HEK293 (cell line): Measurements from ENCODE around the gene WTAP.

ENCODE experiments used
- CTCF ChIA-PET: fragments of 350-600 bp; formaldehyde crosslinking; extraction: SDS; loops from one replicate; lab custom pipeline; 2021; ENCODE audit warnings: antibody characterized with exemption; lab: Yijun Ruan, JAX
- POLR2A ChIA-PET: fragments of 300-600 bp; formaldehyde crosslinking; extraction: SDS; loops from one replicate; lab custom pipeline; 2020; ENCODE audit warnings: antibody characterized with exemption, inconsistent platforms; lab: Yijun Ruan, JAX
- H3K27ac ChIP-seq: fragments of 200-500 bp; sonication (Bioruptor generic); 2 replicates; pipeline ENCODE4 v1.5.1; 2014; ENCODE audit warnings: low read depth, low read length, control low read depth, inconsistent platforms; ENCODE audit errors: extremely low read depth
- H3K36me3 ChIP-seq, 2 experiments: fragments of 200-500 bp in 1 of 2; sonication (Bioruptor generic) in 1 of 2; 1 replicate in 1 of 2; 2 replicates in 1 of 2; pipeline ENCODE4 v1.5.1; 2014 to 2017; ENCODE audit warnings: inconsistent platforms in 2 of 2, low read length in 2 of 2; ENCODE audit not compliant: control insufficient read depth in 2 of 2, insufficient read depth in 1 of 2
- H3K4me1 ChIP-seq: fragments of 200-500 bp; sonication (Bioruptor generic); 2 replicates; pipeline ENCODE4 v1.5.1; 2014; ENCODE audit warnings: mild to moderate bottlenecking, low read length, inconsistent platforms; ENCODE audit not compliant: control insufficient read depth, insufficient read depth
- H3K4me3 ChIP-seq: 2 replicates; pipeline ENCODE4 v1.5.1; 2011; ENCODE audit warnings: low read depth, mild to moderate bottlenecking, control low read depth, low read length, moderate library complexity
- H3K9me3 ChIP-seq: fragments of 200-500 bp; sonication (Bioruptor generic); 2 replicates; pipeline ENCODE4 v1.5.1; 2014; ENCODE audit warnings: low read depth, low read length, inconsistent platforms; ENCODE audit not compliant: control insufficient read depth, insufficient read depth
- BCL11B ChIP-seq: fragments of 450-650 bp; formaldehyde crosslinking; IDR thresholded peaks from 2 replicates; pipeline ENCODE4 v1.5.1; 2016; ENCODE audit warnings: low read depth, missing biosample characterization, missing genetic modification characterization
- FEZF1 ChIP-seq: fragments of 450-650 bp; formaldehyde crosslinking; IDR thresholded peaks from 2 replicates; pipeline ENCODE4 v1.5.1; 2016; ENCODE audit warnings: missing biosample characterization, missing genetic modification characterization
- KLF16 ChIP-seq: fragments of 450-650 bp; formaldehyde crosslinking; IDR thresholded peaks from 2 replicates; pipeline ENCODE4 v1.5.1; 2017; ENCODE audit warnings: missing biosample characterization, missing genetic modification characterization
- KLF7 ChIP-seq: fragments of 450-650 bp; formaldehyde crosslinking; IDR thresholded peaks from 2 replicates; pipeline ENCODE4 v1.5.1; 2016; ENCODE audit warnings: missing biosample characterization, missing genetic modification characterization, borderline replicate concordance
- PATZ1 ChIP-seq: fragments of 450-650 bp; formaldehyde crosslinking; IDR thresholded peaks from 2 replicates; pipeline ENCODE4 v1.5.1; 2016; ENCODE audit warnings: missing biosample characterization, missing genetic modification characterization
- REST ChIP-seq: fragments of 450-650 bp; formaldehyde crosslinking; IDR thresholded peaks from 2 replicates; pipeline ENCODE4 v1.5.1; 2016; ENCODE audit warnings: missing biosample characterization, missing genetic modification characterization
- ZFP69B ChIP-seq: fragments of 450-650 bp; formaldehyde crosslinking; IDR thresholded peaks from 2 replicates; pipeline ENCODE4 v1.5.1; 2016; ENCODE audit warnings: missing biosample characterization, missing genetic modification characterization
- ZIC2 ChIP-seq: fragments of 450-650 bp; formaldehyde crosslinking; IDR thresholded peaks from 2 replicates; pipeline ENCODE4 v1.5.1; 2016; ENCODE audit warnings: missing biosample characterization, missing genetic modification characterization
- ZNF138 ChIP-seq: fragments of 450-650 bp; formaldehyde crosslinking; IDR thresholded peaks from 2 replicates; pipeline ENCODE4 v1.5.1; 2016; ENCODE audit warnings: missing biosample characterization, missing genetic modification characterization, borderline replicate concordance
- ZNF335 ChIP-seq: fragments of 450-650 bp; formaldehyde crosslinking; conservative IDR thresholded peaks from 2 replicates; pipeline ENCODE4 v1.5.1; 2016; ENCODE audit warnings: missing biosample characterization, missing genetic modification characterization
- ZNF366 ChIP-seq: fragments of 450-650 bp; formaldehyde crosslinking; conservative IDR thresholded peaks from 2 replicates; pipeline ENCODE4 v1.5.1; 2016; ENCODE audit warnings: missing biosample characterization, missing genetic modification characterization
- ZNF394 ChIP-seq: fragments of 450-650 bp; formaldehyde crosslinking; IDR thresholded peaks from 2 replicates; pipeline ENCODE4 v1.5.1; 2016; ENCODE audit warnings: missing biosample characterization, missing genetic modification characterization, mild to moderate bottlenecking, moderate library complexity, borderline replicate concordance
- ZNF398 ChIP-seq: fragments of 450-650 bp; formaldehyde crosslinking; IDR thresholded peaks from 2 replicates; pipeline ENCODE4 v1.5.1; 2017; ENCODE audit warnings: missing biosample characterization, missing genetic modification characterization
- ZNF449 ChIP-seq: fragments of 450-650 bp; formaldehyde crosslinking; IDR thresholded peaks from 2 replicates; pipeline ENCODE4 v1.5.1; 2017; ENCODE audit warnings: missing biosample characterization, mild to moderate bottlenecking, missing genetic modification characterization, moderate library complexity
- ZNF558 ChIP-seq: fragments of 450-650 bp; formaldehyde crosslinking; IDR thresholded peaks from 2 replicates; pipeline ENCODE4 v1.5.1; 2016; ENCODE audit warnings: missing biosample characterization, missing genetic modification characterization
- ZNF677 ChIP-seq: fragments of 450-650 bp; IDR thresholded peaks from 2 replicates; pipeline ENCODE4 v1.5.0; 2018; ENCODE audit warnings: missing biosample characterization, mild to moderate bottlenecking, missing genetic modification characterization, moderate library complexity
- ZNF747 ChIP-seq: fragments of 450-650 bp; formaldehyde crosslinking; IDR thresholded peaks from 2 replicates; pipeline ENCODE4 v1.5.1; 2016; ENCODE audit warnings: missing biosample characterization, missing genetic modification characterization
- ZNF777 ChIP-seq: fragments of 450-650 bp; formaldehyde crosslinking; IDR thresholded peaks from 2 replicates; pipeline ENCODE4 v1.5.1; 2017; ENCODE audit warnings: missing biosample characterization, missing genetic modification characterization, borderline replicate concordance
- ZSCAN23 ChIP-seq: fragments of 450-650 bp; formaldehyde crosslinking; IDR thresholded peaks from 2 replicates; pipeline ENCODE4 v1.5.1; 2016; ENCODE audit warnings: missing biosample characterization, missing genetic modification characterization
- ZSCAN4 ChIP-seq: fragments of 450-650 bp; formaldehyde crosslinking; IDR thresholded peaks from 2 replicates; pipeline ENCODE4 v1.5.1; 2017; ENCODE audit warnings: missing biosample characterization, missing genetic modification characterization

WTAP gene

GRCh38 chr6:159788753-159789376 is 61.6 kb downstream of the WTAP start (continued):
- 0 out of 2 replicates have a peak, but pooled peaks have one; percentile 16 for TF ChIP-seq REST (tag by site-specific recombination)
- TF ChIP-seq ZNF398 (tag by site-specific recombination), result no peak
- TF ChIP-seq ZNF747 (tag by site-specific recombination), result no peak
- no peak; the same call in 1 of the 2 replicates for TF ChIP-seq ZNF335 (tag by site-specific recombination)
- TF ChIP-seq ZNF366 (tag by site-specific recombination), result no peak
- TF ChIP-seq ZIC2 (tag by site-specific recombination), result peak; percentile 83
- TF ChIP-seq BCL11B (tag by site-specific recombination), result no peak
- TF ChIP-seq ZNF449 (tag by site-specific recombination), result no peak
- TF ChIP-seq PATZ1 (tag by site-specific recombination), result no peak

- Histone ChIP-seq H3K4me3 (peak within 1 kb of the TSS; percentile 98), H3K9me3 (no peaks in the 10 kb centered on the region), H3K36me3 (peaks cover 30 to 74% of the 10 kb centered on the region in 2 experiments), H3K27ac (peak within 1 kb of the TSS; percentile 66), H3K4me1 (peaks cover 8% of the 10 kb centered on the region)
- CTCF ChIA-PET, result interaction anchor here (0.6 to 2.3 kb wide), 9 partner anchors 25 to 1731 kb away, joined by 3 to 17 read pairs (median 4); no protein-coding TSS in a partner anchor
- POLR2A ChIA-PET, result interaction anchor here (0.6 to 4.2 kb wide), 33 partner anchors 9 to 509 kb away, joined by 3 to 115 read pairs (median 6); partner anchors contain the start of genes ACAT2, PNLDC1, SOD2 and WTAP
- TF ChIP-seq ZNF398 (tag by site-specific recombination), result no peak
- TF ChIP-seq ZSCAN4 (tag by site-specific recombination), result no peak
- TF ChIP-seq KLF7 (tag by site-specific recombination), result no peak
- peak; percentile 35; the same call in 1 of the 2 replicates for TF ChIP-seq ZFP69B (tag by site-specific recombination)
- no peak for TF ChIP-seq ZNF777 (tag by site-specific recombination)
- no peak; the same call in 1 of the 2 replicates for TF ChIP-seq KLF16
- no peak for TF ChIP-seq ZNF677 (tag by site-specific recombination)
- TF ChIP-seq FEZF1 (tag by site-specific recombination), result no peak
- no peak for TF ChIP-seq ZNF138 (tag by site-specific recombination)
- no peak for TF ChIP-seq ZSCAN23 (tag by site-specific recombination)
- TF ChIP-seq ZNF558 (tag by site-specific recombination), result no peak
- peak; percentile 62 for TF ChIP-seq ZNF394 (tag by site-specific recombination)
Measured at GRCh38 chr6:159789377-159790148, 62.3 kb downstream of the WTAP start, which contains the start of gene TCP1. Gene TCP1, minus strand, starts transcription at chr6:159789602. Its CDS starts 134 bp downstream, at chr6:159789468.
